Colonic mucosa (tissue), 4 donors: ENCODE measurements around the gene HRH2. TPM values are rescaled to one million over a fixed set of nuclear protein-coding genes. Genes with fewer than 3 reads are reported as not detected.
A peak's percentile ranks its signal among the peaks of the same experiment; 100 is the strongest.

Experiments used
- DNase-seq: peaks from one replicate; pipeline ENCODE4 v3.0.0-alpha.2; 2020
- H3K27ac ChIP-seq: fragments of 200-600 bp; one replicate; pipeline ENCODE4 v1.8.0; 2021
- H3K27me3 ChIP-seq: fragments of 200-600 bp; one replicate; pipeline ENCODE4 v1.8.0; 2021
- H3K36me3 ChIP-seq: fragments of 200-600 bp; one replicate; pipeline ENCODE4 v1.8.0; 2021
- H3K4me1 ChIP-seq: fragments of 200-600 bp; one replicate; pipeline ENCODE4 v1.8.0; 2021; ENCODE audit warnings: mild to moderate bottlenecking
- H3K4me3 ChIP-seq: fragments of 200-600 bp; one replicate; pipeline ENCODE4 v1.8.0; 2021
- H3K9ac ChIP-seq, 2 donors: one replicate each; pipeline ENCODE4 v1.7.0; 2013; ENCODE audit warnings: control low read depth in 2 of 2, low read depth in 2 of 2, low read length in 2 of 2
- H3K9me3 ChIP-seq: fragments of 200-600 bp; one replicate; pipeline ENCODE4 v1.8.0; 2021
- CTCF ChIP-seq: fragments of 200-600 bp; IDR thresholded peaks from one replicate; pipeline ENCODE4 v1.8.0; 2022; ENCODE audit warnings: antibody characterized with exemption, mild to moderate bottlenecking
- intact Hi-C: fragments of 100-400 bp; cut with DNase I; formaldehyde crosslinking; loops from one replicate; pipeline ENCODE4 v1.14.1; 2022
- total RNA-seq, 2 donors: library from RNA; stranded (reverse); fragmentation: NEBNext Ultra II Directional in 1 of 2; extraction: Animal tissue kit (Norgen Biotek cat#: 25700) in 1 of 2; gene quantifications; one replicate each; pipeline ENCODE4 v1.2.1, GENCODE V29; 2021
- donor health status: healthy.
- donor health status: DM: no; HTN: no; CAD: no.
- donor health status: DM: no; HTN: no; CAD: no.

The HRH2 gene
- total RNA-seq, 2 donors from 2014 or later = 0.30 to 0.82 TPM

GRCh38 chr5:175654339-175654738 lies 3.5 kb upstream of the HRH2 start:
- Histone ChIP-seq H3K27me3 (peaks cover 14% of the 10 kb centered on the region), H3K36me3 (no peaks in the 10 kb centered on the region), H3K4me3 (no peak overlapping the region), H3K27ac (no peak overlapping the region), H3K9ac (no peak overlapping the region), H3K4me1 (no peaks in the 10 kb centered on the region), H3K9me3 (no peaks in the 10 kb centered on the region)
- intact Hi-C loops = no loop called here
- no peak for TF ChIP-seq CTCF
- DNase-seq = no peak

GRCh38 chr5:175654807-175655206 lies 3.1 kb upstream of the HRH2 start:
- peaks cover 14% of the 10 kb centered on the region for H3K27me3 ChIP-seq
- TF ChIP-seq CTCF = no peak
- no peak overlapping the region for H3K4me3 ChIP-seq
- no peak for DNase-seq
- H3K36me3 ChIP-seq = no peaks in the 10 kb centered on the region
- H3K4me1 ChIP-seq = no peaks in the 10 kb centered on the region
- no peak overlapping the region for H3K27ac ChIP-seq
- intact Hi-C loops = no loop called here
- no peak overlapping the region for H3K9ac ChIP-seq
- H3K9me3 ChIP-seq = no peaks in the 10 kb centered on the region

GRCh38 chr5:175655411-175655810 lies 2.5 kb upstream of the HRH2 start:
- Histone ChIP-seq H3K36me3 (no peaks in the 10 kb centered on the region), H3K27ac (no peak overlapping the region), H3K27me3 (peaks cover 14% of the 10 kb centered on the region), H3K4me3 (no peak overlapping the region), H3K9ac (no peak overlapping the region), H3K4me1 (no peaks in the 10 kb centered on the region), H3K9me3 (no peaks in the 10 kb centered on the region)
- no peak for DNase-seq
- TF ChIP-seq CTCF = no peak
- intact Hi-C loops = no loop called here

- Histone ChIP-seq H3K9me3 (no peaks in the 10 kb centered on the region), H3K9ac (no peak overlapping the region), H3K27me3 (peaks cover 14% of the 10 kb centered on the region), H3K4me1 (no peaks in the 10 kb centered on the region), H3K27ac (no peak overlapping the region), H3K36me3 (no peaks in the 10 kb centered on the region), H3K4me3 (no peak overlapping the region)
- intact Hi-C loops = no loop called here
- TF ChIP-seq CTCF = no peak
- no peak for DNase-seq
Observed at GRCh38 chr5:175656966-175657365, 905 bp upstream of the HRH2 start.

GRCh38 chr5:175658299-175659145 lies 651 bp downstream of the HRH2 start:
- H3K4me1 ChIP-seq = no peaks in the 10 kb centered on the region
- H3K9ac ChIP-seq = peak overlapping the region in 1 of 2 donors; percentile 50
- H3K27ac ChIP-seq = no peak overlapping the region
- no peak for TF ChIP-seq CTCF
- peak overlapping the region; percentile 28 for H3K4me3 ChIP-seq
- H3K27me3 ChIP-seq = peaks cover 14% of the 10 kb centered on the region
- intact Hi-C loops = no loop called here
- DNase-seq = no peak
- H3K9me3 ChIP-seq = no peaks in the 10 kb centered on the region
- H3K36me3 ChIP-seq = no peaks in the 10 kb centered on the region
